NCI-H1092 (cell line): ENCODE data around the gene PPP1R3G.

Experiments used
- DNase-seq: peaks from one replicate; lab custom pipeline; 2025; lab: John Stamatoyannopoulos, UW

The PPP1R3G gene

GRCh38 chr6:5094327-5094726, 9.2 kb downstream of the PPP1R3G start:
- no peak for DNase-seq

- DNase-seq = no peak
Measured at GRCh38 chr6:5095236-5095635, 10.1 kb downstream of the PPP1R3G start.

DNA sequence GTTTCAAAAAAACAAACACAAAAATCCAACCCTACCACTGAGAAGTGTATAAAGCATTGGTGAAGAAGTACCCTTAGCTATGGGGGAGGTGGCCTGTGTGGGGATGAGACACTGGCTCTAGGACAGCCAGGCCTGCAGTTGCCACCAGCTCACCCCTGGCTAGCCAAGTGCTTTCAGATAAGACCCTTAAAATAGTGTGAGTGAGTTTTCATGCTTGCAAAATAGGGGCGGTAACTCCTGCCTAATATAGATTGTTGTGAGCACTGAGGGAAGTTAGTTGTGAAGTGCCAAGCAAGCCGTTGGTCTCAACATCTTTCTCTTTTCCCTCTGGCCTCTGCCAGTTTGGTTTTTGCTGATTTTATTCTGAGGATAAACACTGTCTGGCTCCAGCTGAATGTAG, 11.3 kb downstream of the PPP1R3G start:
- DNase-seq = no peak

DNA sequence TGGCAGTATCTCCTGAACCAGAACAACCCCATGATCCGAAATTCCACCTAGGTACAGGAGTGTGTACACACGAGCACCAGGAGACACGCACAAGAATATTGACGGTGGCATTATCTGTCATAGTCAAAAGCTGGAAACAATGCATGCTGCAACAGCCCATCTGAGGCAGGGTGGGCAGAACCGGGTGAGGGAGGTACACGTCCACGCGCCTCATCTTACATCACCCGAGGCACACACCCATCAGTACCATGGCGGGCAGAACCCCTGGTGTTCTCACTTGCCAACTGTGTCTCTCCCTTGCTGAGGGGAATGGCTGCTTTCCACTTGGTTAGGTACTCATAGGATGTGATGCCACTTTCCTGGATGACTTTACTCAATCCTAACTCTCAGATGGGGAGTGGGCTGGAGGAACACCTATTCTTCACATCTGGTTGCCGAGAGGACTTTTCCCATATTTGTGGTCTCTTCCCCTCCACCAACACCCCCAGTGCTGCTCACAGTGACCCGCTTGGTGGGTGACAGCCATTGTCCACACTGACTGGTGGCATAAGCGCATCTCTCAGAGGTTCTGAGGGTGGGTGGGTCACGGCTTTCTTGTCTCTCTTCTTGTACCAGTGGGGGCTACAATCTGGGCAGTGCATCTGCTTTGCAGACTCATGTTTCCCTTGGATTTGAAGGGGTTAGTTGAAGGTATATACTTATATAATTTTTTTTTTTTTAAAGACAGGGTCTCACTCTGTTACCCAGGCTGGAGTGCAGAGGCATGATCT, 13.5 kb downstream of the PPP1R3G start:
- no peak for DNase-seq

- no peak for DNase-seq
Measured at GRCh38 chr6:5099537-5099936, 14.4 kb downstream of the PPP1R3G start.

GRCh38 chr6:5100806-5101205, 15.7 kb downstream of the PPP1R3G start:
- DNase-seq = no peak

- no peak for DNase-seq
Measured at GRCh38 chr6:5102267-5102970, 17.3 kb downstream of the PPP1R3G start.

- no peak for DNase-seq
Measured at GRCh38 chr6:5103250-5103649, 18.1 kb downstream of the PPP1R3G start.

GRCh38 chr6:5104667-5105066, 19.5 kb downstream of the PPP1R3G start:
- no peak for DNase-seq

DNA sequence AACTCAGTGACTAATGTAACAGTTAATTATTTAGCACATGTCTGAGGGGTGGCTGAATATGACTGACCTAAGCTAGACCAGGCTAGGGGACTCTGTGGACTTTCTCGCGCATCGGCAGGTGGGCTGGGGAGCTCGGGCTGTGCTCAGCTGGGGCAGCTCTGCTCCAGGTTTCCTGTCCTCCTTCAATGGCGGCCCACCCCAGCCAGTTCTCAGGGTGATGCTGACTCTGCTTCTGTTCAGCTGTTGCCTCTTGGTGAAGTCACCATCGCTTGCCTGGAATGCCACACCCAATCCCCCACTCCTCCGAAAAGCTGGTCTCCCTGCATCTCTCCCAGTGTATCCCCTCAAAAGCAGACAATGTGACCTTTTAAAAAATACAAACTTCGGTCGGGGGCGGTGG, 20.0 kb downstream of the PPP1R3G start:
- DNase-seq = no peak

DNA sequence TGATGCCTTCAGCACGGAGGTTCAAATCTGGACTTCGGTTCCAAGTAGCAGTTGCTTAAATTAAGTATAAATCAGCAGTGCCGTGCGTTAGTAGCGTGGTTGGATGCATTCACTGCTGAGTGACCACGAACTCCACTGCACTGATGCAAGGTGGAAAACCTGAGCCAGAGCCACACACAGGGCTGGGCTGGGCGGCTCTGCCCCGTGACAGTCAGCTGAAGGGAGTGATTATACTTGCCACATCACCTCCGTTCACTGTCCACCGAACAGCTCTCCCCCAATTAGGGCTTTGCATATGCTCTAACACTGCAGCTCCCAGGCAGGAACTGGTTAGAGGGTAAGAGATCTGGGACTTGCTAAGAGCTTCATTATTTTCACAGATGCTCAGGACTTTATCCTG, 22.2 kb downstream of the PPP1R3G start:
- no peak for DNase-seq

- DNase-seq = no peak
Measured at GRCh38 chr6:5108068-5108467, 22.9 kb downstream of the PPP1R3G start.

DNA sequence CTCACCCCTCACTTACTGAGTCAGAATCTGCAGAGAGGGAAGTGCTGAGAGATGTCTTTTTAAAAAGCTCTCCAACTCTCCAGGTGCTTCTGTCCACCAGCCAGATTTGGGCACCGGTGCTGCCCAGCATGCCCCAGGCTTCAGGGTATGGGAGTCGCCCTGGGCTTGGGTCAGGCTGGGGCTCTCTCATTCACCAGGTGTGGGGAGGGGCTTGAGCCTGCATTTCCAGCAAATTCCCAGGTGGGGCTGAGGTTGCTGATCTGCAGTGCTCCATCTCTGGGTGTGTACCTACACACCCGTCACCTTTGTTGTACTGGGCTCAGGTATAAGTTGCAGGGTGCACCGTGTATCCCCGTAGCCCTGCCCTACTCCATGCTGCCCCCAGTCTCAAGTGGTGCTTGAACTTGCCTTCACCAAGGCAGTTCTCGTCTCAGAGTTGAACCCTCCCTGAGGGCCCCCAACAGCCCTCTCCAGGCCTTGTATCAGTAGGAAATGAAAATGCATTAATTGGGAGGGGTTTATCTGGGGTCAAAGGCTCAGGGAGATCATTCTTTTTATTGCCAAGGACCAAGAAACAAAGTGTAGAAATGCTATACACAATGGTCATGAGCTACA, 23.5 kb downstream of the PPP1R3G start:
- DNase-seq = no peak

- no peak for DNase-seq
Measured at GRCh38 chr6:5109436-5109835, 24.3 kb downstream of the PPP1R3G start.

GRCh38 chr6:5110246-5110645, 25.1 kb downstream of the PPP1R3G start:
- no peak for DNase-seq

DNA sequence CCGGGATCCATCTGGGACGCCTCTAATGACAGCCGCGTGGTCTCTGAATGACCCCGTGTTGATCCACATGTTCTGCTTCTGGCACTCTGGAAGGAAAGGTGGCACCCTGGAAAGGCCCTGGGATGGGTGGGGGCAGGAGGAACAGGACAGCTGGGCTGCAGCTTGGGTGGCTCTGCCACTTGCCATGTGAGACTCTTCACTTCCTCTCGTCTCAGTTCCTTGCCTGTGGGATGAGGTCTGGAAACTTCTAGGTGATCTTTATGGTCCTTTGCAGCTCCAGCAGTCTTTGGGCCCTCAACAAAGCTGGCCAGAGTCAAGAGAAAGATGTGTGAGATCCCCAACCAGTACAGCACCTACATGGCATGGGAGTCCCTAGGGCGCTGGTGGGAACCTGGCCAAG, 26.5 kb downstream of the PPP1R3G start:
- no peak for DNase-seq

DNA sequence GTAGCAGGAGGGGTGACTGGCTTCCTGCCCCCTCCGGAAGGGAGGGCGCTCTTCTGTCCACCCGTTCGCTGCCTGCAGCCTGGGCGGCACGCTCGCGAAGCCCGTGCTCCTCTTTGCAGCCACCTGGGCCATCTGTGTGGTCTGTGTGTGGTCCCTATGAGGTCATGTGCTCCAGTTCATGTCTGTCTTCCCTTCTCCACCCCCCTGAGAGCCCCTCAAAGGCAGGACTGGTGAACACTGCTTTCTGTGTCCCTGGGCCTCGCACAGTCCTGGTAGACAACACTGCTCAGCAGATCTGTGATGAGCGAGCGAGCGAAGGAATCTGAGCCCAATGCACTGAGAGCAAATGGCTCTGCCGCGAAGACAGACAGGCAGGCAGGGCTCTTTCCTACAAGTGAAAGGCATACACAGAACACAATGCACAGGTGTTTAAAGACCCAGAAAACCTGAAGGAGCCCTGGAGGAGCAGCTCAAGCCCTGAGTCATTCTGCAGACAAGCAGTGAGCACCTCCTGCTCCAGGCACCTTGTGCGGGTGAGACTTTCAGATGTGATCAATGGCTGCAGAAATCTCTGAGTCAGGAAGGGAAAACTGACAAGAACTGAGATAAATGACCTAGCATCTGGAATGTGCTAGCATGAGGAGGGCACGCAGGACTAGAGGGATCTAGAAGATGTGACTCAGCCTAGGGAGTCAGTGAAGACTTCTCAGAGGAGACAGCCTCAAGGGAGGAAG, 27.1 kb downstream of the PPP1R3G start:
- no peak for DNase-seq

DNA sequence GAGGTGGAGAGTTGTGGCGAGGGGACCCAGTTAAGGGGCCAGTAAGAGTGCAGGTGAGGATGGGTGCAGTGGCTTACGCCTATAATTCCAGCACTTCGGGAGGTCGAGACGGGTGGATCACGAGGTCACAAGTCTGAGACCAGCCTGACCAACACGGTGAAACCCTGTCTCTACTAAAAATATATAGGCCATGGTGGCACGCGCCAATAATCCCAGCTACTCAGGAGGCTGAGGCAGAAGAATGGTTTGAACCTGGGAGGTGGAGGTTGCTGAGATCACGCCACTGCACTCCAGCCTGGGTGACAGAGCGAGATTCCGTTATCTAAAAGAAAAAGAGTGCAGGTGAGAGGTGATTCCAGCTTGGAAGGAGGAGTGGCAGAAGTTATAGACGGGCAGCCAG, 28.0 kb downstream of the PPP1R3G start:
- no peak for DNase-seq

DNA sequence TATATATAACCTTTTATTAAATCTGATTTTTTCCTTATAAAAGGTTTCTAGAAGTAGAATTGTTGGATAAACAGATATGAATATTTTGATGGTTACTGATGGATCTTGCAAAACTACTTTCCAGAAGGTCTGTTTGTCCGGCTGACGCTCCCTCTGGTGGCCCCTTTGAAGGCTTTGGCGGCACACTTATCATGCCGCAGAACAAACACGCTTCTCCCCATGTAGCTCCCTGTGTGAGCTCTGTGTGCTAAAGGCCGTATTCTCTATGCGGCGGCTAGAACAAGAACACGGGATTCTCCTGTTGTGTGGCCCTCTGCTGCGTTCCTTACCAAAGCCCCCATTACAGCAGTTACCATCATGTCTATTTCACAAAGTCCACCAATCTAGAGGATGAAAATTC, 30.0 kb downstream of the PPP1R3G start:
- DNase-seq = no peak

DNA sequence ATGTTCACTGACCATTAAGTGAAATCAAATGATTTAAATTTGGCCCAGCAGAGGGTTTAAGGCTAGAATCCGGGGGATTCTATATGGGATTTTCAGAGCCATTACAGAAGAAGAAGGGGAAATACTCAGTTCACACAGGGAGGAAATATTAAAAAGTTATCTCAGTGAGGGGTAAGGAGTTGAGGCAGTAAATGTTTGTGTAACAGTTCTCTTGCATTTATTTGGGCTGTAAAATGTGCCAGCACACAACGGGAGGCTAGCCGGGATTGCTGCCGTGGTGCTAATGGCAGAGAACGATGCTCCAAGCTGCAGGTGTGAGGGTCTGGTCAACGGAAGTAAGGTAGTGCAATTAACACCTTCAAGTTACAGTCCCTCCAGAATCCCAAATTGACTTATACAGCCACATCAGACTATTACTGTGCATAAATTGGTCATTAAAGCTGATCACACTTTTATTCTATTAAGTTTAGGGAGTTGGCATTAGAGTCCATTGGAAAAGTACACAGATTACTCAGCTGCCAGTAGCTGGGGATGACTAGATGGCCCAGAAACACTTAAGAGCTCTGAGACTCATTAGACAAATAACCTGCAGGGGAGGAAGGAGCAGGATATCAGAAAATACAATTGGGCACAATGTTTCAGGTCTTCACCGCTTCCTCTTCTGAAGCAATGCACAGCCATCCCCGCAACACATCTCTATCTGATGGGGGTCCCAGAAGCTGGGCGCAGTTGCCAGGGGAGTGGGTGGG, 31.3 kb downstream of the PPP1R3G start:
- no peak for DNase-seq

DNA sequence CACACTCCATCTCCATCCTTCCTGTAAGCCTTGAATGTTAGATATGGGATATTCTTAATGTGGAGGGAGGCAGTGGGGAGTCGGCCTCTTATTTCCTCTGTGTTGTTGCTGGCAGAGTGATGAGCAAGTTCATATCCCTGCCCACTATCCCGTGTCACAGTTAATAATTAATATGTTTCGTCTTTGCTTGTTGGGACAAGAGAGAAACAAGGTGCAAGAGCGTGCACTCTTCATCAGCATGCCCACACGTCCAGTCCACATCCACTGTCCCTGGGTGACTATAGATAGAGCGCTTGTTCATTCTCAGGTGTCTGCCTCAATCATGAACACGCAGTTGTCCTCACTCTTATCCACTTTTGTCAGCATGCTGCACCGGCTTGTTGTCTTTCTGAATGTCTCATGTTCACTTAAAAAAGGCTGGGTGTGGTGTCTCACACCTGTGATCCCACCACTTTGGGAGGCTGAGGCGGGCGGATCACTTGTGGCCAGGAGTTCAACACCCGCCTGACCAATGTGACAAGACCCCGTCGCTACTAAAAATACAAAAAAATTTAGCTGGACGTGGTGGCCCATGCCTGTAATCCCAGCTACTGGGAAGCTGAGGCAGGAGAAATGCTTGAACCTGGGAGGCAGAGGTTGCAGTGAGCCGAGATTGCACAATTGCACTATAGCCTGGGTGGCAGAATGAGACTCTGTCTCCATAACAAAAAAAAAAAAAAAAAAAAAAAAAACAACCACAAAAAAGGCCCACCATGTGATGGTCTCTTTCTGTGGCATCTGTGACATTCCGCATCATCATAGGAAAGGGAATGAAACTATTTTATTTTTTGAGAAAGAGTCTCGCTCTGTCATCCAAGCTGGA, 34.2 kb downstream of the PPP1R3G start:
- DNase-seq = no peak
